ENCODE measurements around the gene LHX1. TPM values are rescaled to one million over a fixed set of nuclear protein-coding genes. Genes with fewer than 3 reads are reported as not detected.

LHX1 gene
- total and polyA plus RNA-seq, 4 donors: not detected

- TF ChIP-seq CTCF (IDR thresholded peaks at IDR 0.05; ENCODE audit: low read depth, low read length, missing input control) (no peak), RAD21 (IDR thresholded peaks at IDR 0.05) (peak in 1 of 2 donors; percentile 9), FOXA1 (IDR thresholded peaks at IDR 0.05) (no peak), TAF1 (conservative IDR thresholded peaks at IDR 0.05) (no peak)
- Histone ChIP-seq H3K9me3 (ENCODE audit: control insufficient read depth in 4 of 4, low read length in 3 of 4) (no peaks in the 10 kb centered on the region), H3K4me3 (ENCODE audit: low read depth in 1 of 3, low read length in 3 of 3) (peak overlapping the region; percentile 87 to 98 (median 96)), H3K27ac (ENCODE audit: low read depth in 1 of 2, low read length in 2 of 2) (peak overlapping the region; percentile 62 to 84), H3K27me3 (ENCODE audit: control insufficient read depth in 4 of 4, insufficient read depth in 4 of 4, low read length in 3 of 4) (peaks cover 0 to 17% (median 9%) of the 10 kb centered on the region in 4 donors), H3K9ac (ENCODE audit: low read depth in 1 of 2, low read length in 2 of 2) (peak overlapping the region; percentile 73 to 85), H3K4me1 (ENCODE audit: control insufficient read depth in 4 of 4, insufficient read depth in 4 of 4, low read length in 3 of 4) (peaks cover 4 to 20% (median 11%) of the 10 kb centered on the region in 4 donors), H3K36me3 (ENCODE audit: control insufficient read depth in 4 of 4, insufficient read depth in 3 of 4, low read depth in 1 of 4, low read length in 3 of 4) (peaks cover 2 to 23% (median 14%) of the 10 kb centered on the region in 4 donors)
- 17% methylated on average over 9 of the region's 9 CpGs for WGBS
- DNase-seq (ENCODE audit: low spot score): no peak
Measured at GRCh38 chr17:36949461-36949927, 12.2 kb downstream of the LHX1 start.

GRCh38 chr17:36950027-36950426 lies 12.8 kb downstream of the LHX1 start:
- TF ChIP-seq FOXA1 (IDR thresholded peaks at IDR 0.05): no peak
- TF ChIP-seq ATF3 (IDR thresholded peaks at IDR 0.05): no peak
- TF ChIP-seq CTCF (IDR thresholded peaks at IDR 0.05; ENCODE audit: low read depth, low read length, missing input control): no peak
- no peak for TF ChIP-seq HNF4A (conservative IDR thresholded peaks at IDR 0.05)
- no peak for TF ChIP-seq TAF1 (conservative IDR thresholded peaks at IDR 0.05)
- TF ChIP-seq GABPA (IDR thresholded peaks at IDR 0.05 in 1 of 2, conservative IDR thresholded peaks at IDR 0.05 in 1 of 2): no peak
- TF ChIP-seq ZBTB33 (IDR thresholded peaks at IDR 0.05): no peak
- TF ChIP-seq RAD21 (IDR thresholded peaks at IDR 0.05): no peak
- no peak for TF ChIP-seq HNF4G (IDR thresholded peaks at IDR 0.05)
- no peak for TF ChIP-seq FOXA2 (IDR thresholded peaks at IDR 0.05)
- TF ChIP-seq RXRA (IDR thresholded peaks at IDR 0.05): no peak
- no peak for TF ChIP-seq SP1 (IDR thresholded peaks at IDR 0.05)
- no peak for TF ChIP-seq YY1 (IDR thresholded peaks at IDR 0.05)
- no peak for TF ChIP-seq REST (IDR thresholded peaks at IDR 0.05)
- TF ChIP-seq NR2F2 (IDR thresholded peaks at IDR 0.05): no peak
- no peak for TF ChIP-seq EGR1 (IDR thresholded peaks at IDR 0.05; ENCODE audit: low read depth in 2 of 2)
- no peak for TF ChIP-seq JUND (IDR thresholded peaks at IDR 0.05)
- no peak for TF ChIP-seq MAX (IDR thresholded peaks at IDR 0.05)
- Histone ChIP-seq H3K4me1 (ENCODE audit: control insufficient read depth in 4 of 4, insufficient read depth in 4 of 4, low read length in 3 of 4) (peaks cover 4 to 20% (median 11%) of the 10 kb centered on the region in 4 donors), H3K9me3 (ENCODE audit: control insufficient read depth in 4 of 4, low read length in 3 of 4) (no peaks in the 10 kb centered on the region), H3K36me3 (ENCODE audit: control insufficient read depth in 4 of 4, insufficient read depth in 3 of 4, low read depth in 1 of 4, low read length in 3 of 4) (peaks cover 2 to 28% (median 18%) of the 10 kb centered on the region in 4 donors), H3K27me3 (ENCODE audit: control insufficient read depth in 4 of 4, insufficient read depth in 4 of 4, low read length in 3 of 4) (peaks cover 0 to 14% (median 7%) of the 10 kb centered on the region in 4 donors), H3K27ac (ENCODE audit: low read depth in 1 of 2, low read length in 2 of 2) (no peak overlapping the region), H3K9ac (ENCODE audit: low read depth in 1 of 2, low read length in 2 of 2) (no peak overlapping the region), H3K4me3 (ENCODE audit: low read depth in 1 of 3, low read length in 3 of 3) (peak overlapping the region in 2 of 3 donors; percentile 87 to 98)
- WGBS: 61% methylated on average over 8 of the region's 8 CpGs
- no peak for DNase-seq (ENCODE audit: low spot score)
